ENCODE results near the gene CDS2. TPM values are rescaled to one million over a fixed set of nuclear protein-coding genes. Genes with fewer than 3 reads are reported as not detected.

The CDS2 gene
- total RNA-seq, 1 experiment from 2014 or later = 25.7 TPM

- CTCF ChIA-PET = no interaction called here
Measured at GRCh38 chr20:5182615-5183254, 55.9 kb downstream of the CDS2 start.

GRCh38 chr20:5183731-5184474 lies 57.1 kb downstream of the CDS2 start:
- BruUV-seq (replicated peaks) = no TSS peak
- no peak for DNase-seq
- H3K27ac Mint-ChIP-seq (ENCODE audit: unreplicated experiment) = no peak overlapping the region
- intact Hi-C loops (cut with micrococcal nuclease; ENCODE audit: unreplicated experiment) = no loop called here
- peaks cover 12% of the 10 kb centered on the region for H3K36me3 Mint-ChIP-seq (ENCODE audit: insufficient read depth, unreplicated experiment)
- no peaks in the 10 kb centered on the region for H3K9me3 Mint-ChIP-seq (ENCODE audit: low read depth, unreplicated experiment)
- CTCF ChIA-PET = no interaction called here
- no peak for TF ChIP-seq CTCF (IDR thresholded peaks at IDR 0.05; ENCODE audit: unreplicated experiment)
- H3K4me3 Mint-ChIP-seq (ENCODE audit: low read depth, unreplicated experiment) = no peak overlapping the region
- no peaks in the 10 kb centered on the region for H3K4me1 Mint-ChIP-seq (ENCODE audit: low read depth, unreplicated experiment)
- no peaks in the 10 kb centered on the region for H3K27me3 Mint-ChIP-seq (ENCODE audit: unreplicated experiment)

More at GRCh38 chr20:5182615-5183254, 55.9 kb downstream of the CDS2 start:
- no peak for DNase-seq
- Mint-ChIP-seq H3K27me3 (ENCODE audit: unreplicated experiment) (no peaks in the 10 kb centered on the region), H3K4me3 (ENCODE audit: low read depth, unreplicated experiment) (no peak overlapping the region), H3K4me1 (ENCODE audit: low read depth, unreplicated experiment) (no peaks in the 10 kb centered on the region), H3K36me3 (ENCODE audit: insufficient read depth, unreplicated experiment) (peaks cover 10% of the 10 kb centered on the region), H3K27ac (ENCODE audit: unreplicated experiment) (no peak overlapping the region), H3K9me3 (ENCODE audit: low read depth, unreplicated experiment) (no peaks in the 10 kb centered on the region)
- BruUV-seq (replicated peaks) = no TSS peak
- intact Hi-C loops (cut with micrococcal nuclease; ENCODE audit: unreplicated experiment) = no loop called here
- TF ChIP-seq CTCF (IDR thresholded peaks at IDR 0.05; ENCODE audit: unreplicated experiment) = no peak

GRCh38 chr20:5184684-5185083 lies 57.9 kb downstream of the CDS2 start:
- H3K4me1 Mint-ChIP-seq (ENCODE audit: low read depth, unreplicated experiment) = no peaks in the 10 kb centered on the region
- no TSS peak for BruUV-seq (replicated peaks)
- no peak overlapping the region for H3K4me3 Mint-ChIP-seq (ENCODE audit: low read depth, unreplicated experiment)
- H3K36me3 Mint-ChIP-seq (ENCODE audit: insufficient read depth, unreplicated experiment) = peaks cover 17% of the 10 kb centered on the region
- no peak for TF ChIP-seq CTCF (IDR thresholded peaks at IDR 0.05; ENCODE audit: unreplicated experiment)
- no peak for DNase-seq
- no peak overlapping the region for H3K27ac Mint-ChIP-seq (ENCODE audit: unreplicated experiment)
- CTCF ChIA-PET = no interaction called here
- intact Hi-C loops (cut with micrococcal nuclease; ENCODE audit: unreplicated experiment) = no loop called here
- H3K9me3 Mint-ChIP-seq (ENCODE audit: low read depth, unreplicated experiment) = no peaks in the 10 kb centered on the region
- H3K27me3 Mint-ChIP-seq (ENCODE audit: unreplicated experiment) = no peaks in the 10 kb centered on the region

GRCh38 chr20:5187122-5187521 lies 60.3 kb downstream of the CDS2 start:
- Mint-ChIP-seq H3K4me1 (ENCODE audit: low read depth, unreplicated experiment) (no peaks in the 10 kb centered on the region), H3K9me3 (ENCODE audit: low read depth, unreplicated experiment) (no peaks in the 10 kb centered on the region), H3K4me3 (ENCODE audit: low read depth, unreplicated experiment) (no peak overlapping the region), H3K36me3 (ENCODE audit: insufficient read depth, unreplicated experiment) (peaks cover 23% of the 10 kb centered on the region), H3K27me3 (ENCODE audit: unreplicated experiment) (no peaks in the 10 kb centered on the region), H3K27ac (ENCODE audit: unreplicated experiment) (no peak overlapping the region)
- TF ChIP-seq CTCF (IDR thresholded peaks at IDR 0.05; ENCODE audit: unreplicated experiment) = no peak
- intact Hi-C loops (cut with micrococcal nuclease; ENCODE audit: unreplicated experiment) = no loop called here
- BruUV-seq (replicated peaks) = no TSS peak
- CTCF ChIA-PET = no interaction called here
- no peak for DNase-seq
